H9 (cell line): ENCODE measurements around the gene QSOX1. TPM values are rescaled to one million over a fixed set of nuclear protein-coding genes. Genes with fewer than 3 reads are reported as not detected.

ENCODE experiments used
- DNase-seq: peaks from one replicate; pipeline ENCODE4 v3.0.0-alpha.2; 2017
- H2AFZ ChIP-seq: one replicate; pipeline ENCODE4 v1.6.1; 2013; ENCODE audit warnings: mild to moderate bottlenecking, low read length, control low read depth, moderate library complexity
- H2AK5ac ChIP-seq: 2 replicates; pipeline ENCODE4 v1.6.1; 2013; ENCODE audit warnings: low read length, control low read depth, mixed read lengths; ENCODE audit not compliant: insufficient read length
- H2BK120ac ChIP-seq: one replicate; pipeline ENCODE4 v1.6.1; 2013; ENCODE audit warnings: low read depth, mild to moderate bottlenecking, low read length, control low read depth, inconsistent platforms; ENCODE audit not compliant: poor library complexity, severe bottlenecking
- H2BK12ac ChIP-seq: 2 replicates; pipeline ENCODE4 v1.6.1; 2013; ENCODE audit warnings: low read length, control low read depth, mixed read lengths, low read depth; ENCODE audit not compliant: insufficient read length
- H2BK15ac ChIP-seq: 2 replicates; pipeline ENCODE4 v1.6.1; 2013; ENCODE audit warnings: low read depth, low read length, control low read depth
- H2BK20ac ChIP-seq: one replicate; pipeline ENCODE4 v1.6.1; 2013; ENCODE audit warnings: low read depth, mild to moderate bottlenecking, low read length, control low read depth, inconsistent platforms; ENCODE audit not compliant: poor library complexity, severe bottlenecking
- H2BK5ac ChIP-seq: 2 replicates; pipeline ENCODE4 v1.6.1; 2013; ENCODE audit warnings: low read length, control low read depth, mixed read lengths; ENCODE audit not compliant: insufficient read length
- H3K14ac ChIP-seq: 2 replicates; pipeline ENCODE4 v1.6.1; 2013; ENCODE audit warnings: low read length, control low read depth; ENCODE audit not compliant: insufficient read depth
- H3K18ac ChIP-seq: 2 replicates; pipeline ENCODE4 v1.6.1; 2013; ENCODE audit warnings: low read depth, mild to moderate bottlenecking, mixed read lengths, low read length, control low read depth; ENCODE audit not compliant: insufficient read length
- H3K23ac ChIP-seq: 2 replicates; pipeline ENCODE4 v1.6.1; 2013; ENCODE audit warnings: low read length, control low read depth, mixed read lengths, low read depth; ENCODE audit not compliant: insufficient read length
- H3K23me2 ChIP-seq: 2 replicates; pipeline ENCODE4 v1.6.1; 2013; ENCODE audit warnings: low read depth, mild to moderate bottlenecking, mixed read lengths, low read length, control low read depth; ENCODE audit not compliant: insufficient read length, poor library complexity, severe bottlenecking
- H3K27ac ChIP-seq: 2 replicates; pipeline ENCODE4 v1.5.1; 2013; ENCODE audit warnings: low read length, control low read depth, mixed read lengths, low read depth; ENCODE audit not compliant: insufficient read length
- H3K27me3 ChIP-seq: 2 replicates; pipeline ENCODE4 v1.6.1; 2013; ENCODE audit warnings: low read length, control low read depth, inconsistent platforms; ENCODE audit not compliant: insufficient read depth
- H3K4ac ChIP-seq: 2 replicates; pipeline ENCODE4 v1.6.1; 2013; ENCODE audit warnings: low read depth, mild to moderate bottlenecking, control low read depth, inconsistent platforms, low read length, moderate library complexity
- H3K4me1 ChIP-seq: 2 replicates; pipeline ENCODE4 v1.6.1; 2013; ENCODE audit warnings: low read length, control low read depth, inconsistent platforms; ENCODE audit not compliant: insufficient read depth
- H3K4me2 ChIP-seq: 2 replicates; pipeline ENCODE4 v1.6.1; 2013; ENCODE audit warnings: low read length, control low read depth, mixed read lengths; ENCODE audit not compliant: insufficient read length, insufficient read depth
- H3K56ac ChIP-seq: 2 replicates; pipeline ENCODE4 v1.6.1; 2013; ENCODE audit warnings: low read depth, mild to moderate bottlenecking, mixed read lengths, low read length, control low read depth; ENCODE audit not compliant: insufficient read length
- H3K79me1 ChIP-seq: 2 replicates; pipeline ENCODE4 v1.6.1; 2013; ENCODE audit warnings: low read depth, mild to moderate bottlenecking, moderate library complexity, low read length, control low read depth, inconsistent platforms; ENCODE audit not compliant: insufficient read depth, poor library complexity, severe bottlenecking
- H3K79me2 ChIP-seq: 2 replicates; pipeline ENCODE4 v1.6.1; 2013; ENCODE audit warnings: low read length, control low read depth, inconsistent platforms; ENCODE audit not compliant: insufficient read depth
- H3K9ac ChIP-seq: 2 replicates; pipeline ENCODE4 v1.6.1; 2013; ENCODE audit warnings: low read length, control low read depth, mixed read lengths; ENCODE audit not compliant: insufficient read length; ENCODE audit errors: extremely low read depth
- H3K9me3 ChIP-seq: one replicate; pipeline ENCODE4 v1.6.1; 2013; ENCODE audit warnings: low read depth, low read length, inconsistent platforms; ENCODE audit not compliant: control insufficient read depth
- H3T11ph ChIP-seq: one replicate; pipeline ENCODE4 v1.6.1; 2013; ENCODE audit warnings: mild to moderate bottlenecking, low read length, control low read depth, inconsistent platforms
- H4K20me1 ChIP-seq: one replicate; pipeline ENCODE4 v1.6.1; 2013; ENCODE audit not compliant: control insufficient read depth, insufficient read length, insufficient read depth
- H4K5ac ChIP-seq: 2 replicates; pipeline ENCODE4 v1.6.1; 2013; ENCODE audit warnings: low read depth, mild to moderate bottlenecking, mixed read lengths, low read length, control low read depth; ENCODE audit not compliant: insufficient read length
- H4K8ac ChIP-seq: replicated peaks from 2 replicates; pipeline ENCODE4 v1.6.1; 2013; ENCODE audit warnings: low read length, control low read depth, mixed read lengths, low read depth; ENCODE audit not compliant: insufficient read length
- H4K91ac ChIP-seq: 2 replicates; pipeline ENCODE4 v1.6.1; 2013; ENCODE audit warnings: low read depth, mild to moderate bottlenecking, moderate library complexity, mixed read lengths, low read length, control low read depth; ENCODE audit not compliant: insufficient read length
- H3K27ac Mint-ChIP-seq, 3 experiments: 2 replicates in 2 of 3; 3 replicates in 1 of 3; pipeline ENCODE4 v1.8.0; 2020 to 2021; ENCODE audit warnings: mixed read lengths in 3 of 3, mild to moderate bottlenecking in 1 of 3, moderate library complexity in 1 of 3
- H3K27me3 Mint-ChIP-seq: 2 replicates; pipeline ENCODE4 v1.8.0; 2021; ENCODE audit warnings: low read depth, mild to moderate bottlenecking, moderate library complexity, mixed read lengths
- H3K36me3 Mint-ChIP-seq, 3 experiments: 2 replicates in 2 of 3; 3 replicates in 1 of 3; pipeline ENCODE4 v1.8.0; 2020 to 2021; ENCODE audit warnings: low read depth in 3 of 3, mixed read lengths in 3 of 3; ENCODE audit not compliant: insufficient read depth in 1 of 3
- H3K4me1 Mint-ChIP-seq, 2 experiments: 2 replicates each; pipeline ENCODE4 v1.8.0; 2020; ENCODE audit warnings: mixed read lengths in 2 of 2
- H3K4me3 Mint-ChIP-seq, 2 experiments: 2 replicates in 1 of 2; 3 replicates in 1 of 2; pipeline ENCODE4 v1.8.0; 2020 to 2021; ENCODE audit warnings: mild to moderate bottlenecking in 2 of 2, mixed read lengths in 2 of 2, moderate library complexity in 1 of 2
- H3K9me3 Mint-ChIP-seq, 2 experiments: 2 replicates in 1 of 2; 3 replicates in 1 of 2; pipeline ENCODE4 v1.8.0; 2020; ENCODE audit warnings: mild to moderate bottlenecking in 2 of 2, mixed read lengths in 2 of 2, moderate library complexity in 1 of 2
- WGBS: extraction: QIAGEN DNeasy Blood & Tissue Kit; methylation state at CpG from one replicate; pipeline ENCODE4 v1.1.7; 2013; ENCODE audit warnings: missing lambda C conversion rate, low lambda C conversion rate, mixed read lengths; ENCODE audit not compliant: insufficient read length; ENCODE audit errors: extremely low coverage; 5-methylcytosine and 5-hydroxymethylcytosine counted together
- total RNA-seq: library from RNA; stranded (reverse); gene quantifications from 2 replicates; pipeline ENCODE4 v1.2.1, GENCODE V29; 2021
- TF ChIP-seq, protein P1 (sequence below): fragments of 200-600 bp; sonication (generic); conservative IDR thresholded peaks from 3 replicates; pipeline ENCODE4 v1.8.0; 2021; ENCODE audit warnings: antibody characterized with exemption, mild to moderate bottlenecking

Gene QSOX1
- total RNA-seq, 1 experiment from 2014 or later = 79.2 TPM

DNA sequence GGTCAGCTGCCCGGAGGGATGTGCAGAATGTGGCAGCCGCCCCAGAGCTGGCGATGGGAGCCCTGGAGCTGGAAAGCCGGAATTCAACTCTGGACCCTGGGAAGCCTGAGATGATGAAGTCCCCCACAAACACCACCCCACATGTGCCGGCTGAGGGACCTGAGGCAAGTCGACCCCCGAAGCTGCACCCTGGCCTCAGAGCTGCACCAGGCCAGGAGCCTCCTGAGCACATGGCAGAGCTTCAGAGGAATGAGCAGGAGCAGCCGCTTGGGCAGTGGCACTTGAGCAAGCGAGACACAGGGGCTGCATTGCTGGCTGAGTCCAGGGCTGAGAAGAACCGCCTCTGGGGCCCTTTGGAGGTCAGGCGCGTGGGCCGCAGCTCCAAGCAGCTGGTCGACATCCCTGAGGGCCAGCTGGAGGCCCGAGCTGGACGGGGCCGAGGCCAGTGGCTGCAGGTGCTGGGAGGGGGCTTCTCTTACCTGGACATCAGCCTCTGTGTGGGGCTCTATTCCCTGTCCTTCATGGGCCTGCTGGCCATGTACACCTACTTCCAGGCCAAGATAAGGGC is 41.9 kb downstream of the QSOX1 start:
- Histone ChIP-seq H3K27me3 (no peaks in the 10 kb centered on the region), H4K20me1 (no peaks in the 10 kb centered on the region), H2BK12ac (no peak overlapping the region), H3K79me1 (no peaks in the 10 kb centered on the region), H3K4me2 (no peak overlapping the region), H2AK5ac (no peak overlapping the region), H3K18ac (no peak overlapping the region), H3K4me1 (no peaks in the 10 kb centered on the region), H3K23ac (no peak overlapping the region), H3K79me2 (no peaks in the 10 kb centered on the region), H2AFZ (no peak overlapping the region), H2BK120ac (no peak overlapping the region), H2BK15ac (no peak overlapping the region), H3K14ac (no peak overlapping the region), H3K9ac (no peak overlapping the region), H2BK5ac (no peak overlapping the region), H3K4ac (no peak overlapping the region), H4K5ac (no peak overlapping the region), H4K91ac (no peak overlapping the region), H3K9me3 (no peaks in the 10 kb centered on the region), H3K27ac (no peak overlapping the region), H3K23me2 (no peaks in the 10 kb centered on the region), H3T11ph (no peak overlapping the region), H4K8ac (no peak overlapping the region), H3K56ac (no peak overlapping the region), H2BK20ac (no peak overlapping the region)
- no peak for DNase-seq
- no CpG with 5 or more reads among the region's 17 CpGs for WGBS
- TF ChIP-seq, protein P1, sequence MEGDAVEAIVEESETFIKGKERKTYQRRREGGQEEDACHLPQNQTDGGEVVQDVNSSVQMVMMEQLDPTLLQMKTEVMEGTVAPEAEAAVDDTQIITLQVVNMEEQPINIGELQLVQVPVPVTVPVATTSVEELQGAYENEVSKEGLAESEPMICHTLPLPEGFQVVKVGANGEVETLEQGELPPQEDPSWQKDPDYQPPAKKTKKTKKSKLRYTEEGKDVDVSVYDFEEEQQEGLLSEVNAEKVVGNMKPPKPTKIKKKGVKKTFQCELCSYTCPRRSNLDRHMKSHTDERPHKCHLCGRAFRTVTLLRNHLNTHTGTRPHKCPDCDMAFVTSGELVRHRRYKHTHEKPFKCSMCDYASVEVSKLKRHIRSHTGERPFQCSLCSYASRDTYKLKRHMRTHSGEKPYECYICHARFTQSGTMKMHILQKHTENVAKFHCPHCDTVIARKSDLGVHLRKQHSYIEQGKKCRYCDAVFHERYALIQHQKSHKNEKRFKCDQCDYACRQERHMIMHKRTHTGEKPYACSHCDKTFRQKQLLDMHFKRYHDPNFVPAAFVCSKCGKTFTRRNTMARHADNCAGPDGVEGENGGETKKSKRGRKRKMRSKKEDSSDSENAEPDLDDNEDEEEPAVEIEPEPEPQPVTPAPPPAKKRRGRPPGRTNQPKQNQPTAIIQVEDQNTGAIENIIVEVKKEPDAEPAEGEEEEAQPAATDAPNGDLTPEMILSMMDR = no peak
- H3K9me3 Mint-ChIP-seq = no peaks in the 10 kb centered on the region
- peaks cover 6 to 44% of the 10 kb centered on the region in 2 experiments for H3K4me1 Mint-ChIP-seq
- no peak overlapping the region for H3K4me3 Mint-ChIP-seq
- H3K36me3 Mint-ChIP-seq = peaks cover 18 to 43% (median 22%) of the 10 kb centered on the region in 3 experiments; a peak in 6 of 7 replicates
- H3K27ac Mint-ChIP-seq = no peak overlapping the region
- peaks cover 1% of the 10 kb centered on the region; the same call in 1 of the 2 replicates for H3K27me3 Mint-ChIP-seq
